DND-41 (cell line): Measurements from ENCODE around the gene PNPLA1.

Experiments
- ATAC-seq: fragments of 200-7000 bp; cut with Tn5 transposase; 3 replicates; pipeline ENCODE4 v1.9.1; 2021; ENCODE audit warnings: low read depth; ENCODE audit not compliant: insufficient read depth
- DNase-seq: peaks from one replicate; pipeline ENCODE4 v3.0.0-alpha.2; 2020
- H2AFZ ChIP-seq: 2 replicates; pipeline ENCODE4 v1.6.0; 2012; ENCODE audit warnings: low read depth, low read length
- H3K27ac ChIP-seq: 2 replicates; pipeline ENCODE4 v1.5.1; 2012; ENCODE audit warnings: low read length, inconsistent platforms
- H3K27me3 ChIP-seq: fragments of 200-600 bp; sonication (generic); 2 replicates; pipeline ENCODE4 v1.6.0; 2012; ENCODE audit warnings: low read length, mild to moderate bottlenecking, inconsistent platforms; ENCODE audit not compliant: insufficient read depth, poor library complexity
- H3K36me3 ChIP-seq: 2 replicates; pipeline ENCODE4 v1.5.1; 2012; ENCODE audit warnings: low read length, inconsistent platforms; ENCODE audit not compliant: insufficient read depth
- H3K4me1 ChIP-seq: 2 replicates; pipeline ENCODE4 v1.5.1; 2012; ENCODE audit warnings: mild to moderate bottlenecking, low read length; ENCODE audit not compliant: insufficient read depth
- H3K4me2 ChIP-seq: 2 replicates; pipeline ENCODE4 v1.6.0; 2012; ENCODE audit warnings: mild to moderate bottlenecking, moderate library complexity, low read length, inconsistent platforms; ENCODE audit not compliant: insufficient read depth
- H3K4me3 ChIP-seq, 2 experiments: fragments of 200-600 bp in 1 of 2; shearing (Covaris generic) in 1 of 2; 2 replicates each; pipeline ENCODE4 v1.5.1; 2012 to 2016; ENCODE audit warnings: inconsistent platforms in 2 of 2, low read length in 2 of 2, mild to moderate bottlenecking in 2 of 2, low read depth in 1 of 2, moderate library complexity in 1 of 2
- H3K79me2 ChIP-seq: 2 replicates; pipeline ENCODE4 v1.6.0; 2012; ENCODE audit warnings: low read length, inconsistent platforms; ENCODE audit not compliant: insufficient read depth
- H3K9ac ChIP-seq: 2 replicates; pipeline ENCODE4 v1.6.0; 2012; ENCODE audit warnings: low read depth, mild to moderate bottlenecking, inconsistent platforms, low read length, moderate library complexity
- H3K9me3 ChIP-seq: 2 replicates; pipeline ENCODE4 v1.5.1; 2012; ENCODE audit warnings: low read length, moderate library complexity, mild to moderate bottlenecking, inconsistent platforms; ENCODE audit not compliant: insufficient read depth, severe bottlenecking
- H4K20me1 ChIP-seq: 2 replicates; pipeline ENCODE4 v1.6.0; 2012; ENCODE audit warnings: low read length; ENCODE audit not compliant: insufficient read depth
- EZH2 ChIP-seq: IDR thresholded peaks from 3 replicates; pipeline ENCODE4 v1.6.1; 2012; ENCODE audit warnings: borderline replicate concordance, low read depth, mild to moderate bottlenecking, moderate library complexity, low read length, inconsistent platforms; ENCODE audit not compliant: severe bottlenecking
- TF ChIP-seq, protein P1 (sequence below): IDR thresholded peaks from 2 replicates; pipeline ENCODE4 v1.5.1; 2012; ENCODE audit warnings: borderline replicate concordance, low read length, moderate library complexity, mild to moderate bottlenecking; ENCODE audit not compliant: poor library complexity, severe bottlenecking; ENCODE audit errors: extremely low read depth

Gene PNPLA1

GRCh38 chr6:36319821-36320220 lies 50.0 kb downstream of the PNPLA1 start:
- Histone ChIP-seq H3K4me3 (no peak overlapping the region), H3K79me2 (no peaks in the 10 kb centered on the region), H3K9me3 (no peaks in the 10 kb centered on the region), H2AFZ (no peak overlapping the region), H4K20me1 (peaks cover 4% of the 10 kb centered on the region; the same call in 1 of the 2 replicates), H3K4me2 (no peak overlapping the region), H3K9ac (no peak overlapping the region), H3K27me3 (peaks cover 28% of the 10 kb centered on the region), H3K4me1 (no peaks in the 10 kb centered on the region), H3K27ac (no peak overlapping the region), H3K36me3 (no peaks in the 10 kb centered on the region)
- DNase-seq = no peak
- ATAC-seq = no peak
- no peak for TF ChIP-seq EZH2
- TF ChIP-seq, protein P1, sequence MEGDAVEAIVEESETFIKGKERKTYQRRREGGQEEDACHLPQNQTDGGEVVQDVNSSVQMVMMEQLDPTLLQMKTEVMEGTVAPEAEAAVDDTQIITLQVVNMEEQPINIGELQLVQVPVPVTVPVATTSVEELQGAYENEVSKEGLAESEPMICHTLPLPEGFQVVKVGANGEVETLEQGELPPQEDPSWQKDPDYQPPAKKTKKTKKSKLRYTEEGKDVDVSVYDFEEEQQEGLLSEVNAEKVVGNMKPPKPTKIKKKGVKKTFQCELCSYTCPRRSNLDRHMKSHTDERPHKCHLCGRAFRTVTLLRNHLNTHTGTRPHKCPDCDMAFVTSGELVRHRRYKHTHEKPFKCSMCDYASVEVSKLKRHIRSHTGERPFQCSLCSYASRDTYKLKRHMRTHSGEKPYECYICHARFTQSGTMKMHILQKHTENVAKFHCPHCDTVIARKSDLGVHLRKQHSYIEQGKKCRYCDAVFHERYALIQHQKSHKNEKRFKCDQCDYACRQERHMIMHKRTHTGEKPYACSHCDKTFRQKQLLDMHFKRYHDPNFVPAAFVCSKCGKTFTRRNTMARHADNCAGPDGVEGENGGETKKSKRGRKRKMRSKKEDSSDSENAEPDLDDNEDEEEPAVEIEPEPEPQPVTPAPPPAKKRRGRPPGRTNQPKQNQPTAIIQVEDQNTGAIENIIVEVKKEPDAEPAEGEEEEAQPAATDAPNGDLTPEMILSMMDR = no peak

DNA sequence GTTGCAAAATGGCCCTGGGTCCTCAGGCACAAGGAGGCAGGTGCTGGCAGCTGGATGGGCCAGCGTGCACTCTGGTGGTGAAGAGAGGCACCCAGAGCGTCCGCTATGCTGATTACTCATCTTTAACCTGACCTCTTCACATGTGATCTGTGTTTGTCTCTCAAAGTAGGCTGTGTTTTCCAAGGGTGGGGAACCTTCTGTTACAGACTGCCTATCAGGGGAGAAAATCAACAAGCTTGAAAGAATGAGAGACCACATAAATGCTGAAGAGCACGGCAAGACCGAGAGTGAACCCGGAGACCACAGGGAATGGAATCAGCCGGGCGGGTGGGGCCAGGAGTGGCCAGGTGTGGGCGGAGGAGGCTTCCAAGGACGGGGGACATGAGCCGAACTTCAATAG lies 50.6 kb downstream of the PNPLA1 start:
- H3K4me2 ChIP-seq = no peak overlapping the region
- TF ChIP-seq, protein P1 = no peak
- TF ChIP-seq EZH2 = no peak

DNA sequence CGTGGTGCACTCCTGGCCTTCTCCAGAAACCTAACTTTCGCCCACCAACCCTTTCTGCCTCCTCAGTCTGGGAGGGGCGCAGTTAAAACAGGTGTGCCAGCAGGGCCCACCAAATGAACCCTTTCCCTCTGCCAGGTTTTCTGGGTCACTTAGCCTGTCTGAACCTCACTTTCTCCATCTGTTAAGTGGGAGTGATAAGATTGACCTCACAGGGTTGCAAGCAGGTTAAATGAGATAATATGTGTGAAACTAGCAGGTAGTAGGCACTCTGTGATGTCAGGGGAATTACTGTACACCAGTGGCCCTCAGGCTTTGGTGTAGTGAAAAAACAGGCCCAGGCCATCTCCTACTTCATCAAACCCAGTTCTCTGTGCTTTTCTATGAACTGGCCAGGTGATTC lies 52.7 kb downstream of the PNPLA1 start:
- Histone ChIP-seq H3K4me3 (no peak overlapping the region), H3K9me3 (no peaks in the 10 kb centered on the region), H3K79me2 (no peaks in the 10 kb centered on the region), H3K36me3 (no peaks in the 10 kb centered on the region), H3K27me3 (peaks cover 28% of the 10 kb centered on the region), H3K4me2 (no peak overlapping the region), H3K9ac (no peak overlapping the region), H2AFZ (no peak overlapping the region), H3K4me1 (no peaks in the 10 kb centered on the region), H4K20me1 (peaks cover 7% of the 10 kb centered on the region; the same call in 1 of the 2 replicates), H3K27ac (no peak overlapping the region)
- TF ChIP-seq EZH2 = no peak
- TF ChIP-seq, protein P1 = no peak
- ATAC-seq = no peak
- no peak for DNase-seq

More for the DNA sequence above, 50.6 kb downstream of the PNPLA1 start:
- no peaks in the 10 kb centered on the region for H3K9me3 ChIP-seq
- H3K4me1 ChIP-seq = no peaks in the 10 kb centered on the region
- no peaks in the 10 kb centered on the region for H3K79me2 ChIP-seq
- DNase-seq (no peak), ATAC-seq (no peak)
- H3K9ac ChIP-seq = no peak overlapping the region
- H3K27ac ChIP-seq = no peak overlapping the region
- no peaks in the 10 kb centered on the region for H3K36me3 ChIP-seq
- peaks cover 28% of the 10 kb centered on the region for H3K27me3 ChIP-seq
- H3K4me3 ChIP-seq = no peak overlapping the region
- peaks cover 4% of the 10 kb centered on the region; the same call in 1 of the 2 replicates for H4K20me1 ChIP-seq
- H2AFZ ChIP-seq = no peak overlapping the region

DNA sequence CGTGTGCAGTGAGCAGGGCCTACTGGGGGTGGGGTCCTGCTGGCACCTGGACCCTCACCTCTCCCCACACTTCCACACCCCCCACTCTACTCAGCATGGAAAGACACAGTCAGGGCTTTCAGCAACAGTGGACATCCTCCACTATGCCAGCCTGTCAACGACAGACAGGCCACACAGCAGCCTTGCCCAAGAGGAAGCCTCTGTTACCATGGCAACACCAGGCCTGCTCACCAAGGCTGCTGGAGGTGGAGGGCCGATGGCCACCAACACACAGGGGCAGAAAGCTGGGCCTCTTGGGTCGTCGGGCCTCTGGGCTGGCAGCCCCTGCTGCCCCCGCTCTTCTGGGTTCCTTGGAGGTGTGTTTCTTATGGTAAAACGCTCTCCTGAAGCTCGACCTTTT lies 53.2 kb downstream of the PNPLA1 start:
- no peak overlapping the region for H3K27ac ChIP-seq
- TF ChIP-seq, protein P1 = no peak
- no peak for TF ChIP-seq EZH2
- no peaks in the 10 kb centered on the region for H3K36me3 ChIP-seq
- H3K4me3 ChIP-seq = no peak overlapping the region
- H3K4me1 ChIP-seq = no peaks in the 10 kb centered on the region
- H3K9ac ChIP-seq = no peak overlapping the region
- peaks cover 7% of the 10 kb centered on the region; the same call in 1 of the 2 replicates for H4K20me1 ChIP-seq
- H2AFZ ChIP-seq = no peak overlapping the region
- no peaks in the 10 kb centered on the region for H3K9me3 ChIP-seq
- H3K4me2 ChIP-seq = no peak overlapping the region
- H3K79me2 ChIP-seq = no peaks in the 10 kb centered on the region
- no peak for DNase-seq
- peaks cover 30% of the 10 kb centered on the region for H3K27me3 ChIP-seq
- ATAC-seq = no peak
